GM18870 (cell line): Measurements from ENCODE around the gene LILRB3.

Source experiments
- ATAC-seq: cut with Tn5 transposase; IDR thresholded peaks from one replicate; pipeline ENCODE4 v1.9.1; 2021; ENCODE audit warnings: moderate library complexity; ENCODE audit not compliant: unreplicated experiment

Gene LILRB3

DNA sequence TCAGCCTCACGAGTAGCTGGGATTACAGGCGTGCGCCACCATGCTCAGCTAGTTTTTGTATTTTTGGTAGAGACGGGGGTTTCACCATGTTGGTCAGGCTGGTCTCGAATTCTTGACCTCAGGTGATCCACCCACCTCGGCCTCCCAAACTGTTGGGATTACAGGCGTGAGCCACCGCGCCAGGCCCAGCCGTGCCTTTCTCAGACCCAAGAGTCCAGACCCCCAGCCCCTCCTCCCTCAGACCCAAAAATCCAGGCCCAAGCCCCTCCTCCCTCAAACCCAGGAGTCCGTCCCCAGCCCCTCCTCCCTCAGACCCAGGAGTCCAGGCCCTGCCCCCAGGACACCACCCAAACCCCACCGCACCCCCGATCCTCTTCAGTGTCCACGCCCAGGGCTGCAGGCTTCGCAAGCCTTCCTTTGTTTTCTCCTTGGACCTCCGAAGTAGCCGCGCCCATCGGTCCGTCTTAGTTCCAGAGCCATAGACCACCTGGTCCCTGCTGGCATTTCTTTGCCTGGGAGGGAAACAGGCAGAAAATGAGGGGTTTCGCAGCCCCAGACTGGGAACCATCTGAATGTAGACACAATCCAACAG lies 53.6 kb downstream of the LILRB3 start:
- ATAC-seq, result no peak

DNA sequence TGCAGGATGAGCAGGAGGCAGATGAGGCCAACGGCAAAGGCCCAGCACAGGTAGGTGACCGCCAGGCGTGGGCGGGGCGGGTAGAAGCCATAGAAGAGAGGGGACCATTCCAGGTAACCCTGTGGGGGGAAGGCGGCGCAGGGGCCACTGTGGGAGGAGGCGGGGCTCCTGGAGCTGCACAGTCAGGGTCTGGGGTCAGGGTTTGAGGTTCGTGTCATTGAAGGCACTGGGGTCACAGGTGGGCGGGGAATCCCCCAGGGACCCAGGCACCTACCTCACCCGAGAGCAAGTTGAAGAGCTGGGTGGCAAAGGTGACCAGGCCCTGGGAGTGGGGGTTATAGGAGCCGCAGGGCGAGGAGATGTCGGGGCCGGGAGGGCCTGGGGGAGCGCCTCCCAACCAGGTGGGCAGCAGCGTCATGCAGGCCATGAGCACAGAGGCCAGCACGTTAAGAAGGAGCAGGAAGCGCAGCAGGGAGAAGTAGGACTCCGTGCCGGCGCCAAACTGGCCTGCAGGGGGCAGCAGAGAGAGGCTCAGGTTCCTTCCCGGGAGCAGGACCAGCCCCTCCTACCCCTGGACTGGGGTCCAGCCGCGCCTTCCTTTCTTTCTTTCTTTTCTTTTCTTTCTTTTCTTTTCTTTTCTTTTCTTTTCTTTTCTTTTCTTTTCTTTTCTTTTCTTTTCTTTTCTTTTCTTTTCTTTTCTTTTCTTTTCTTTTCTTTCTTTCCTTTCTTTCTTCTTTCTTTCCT lies 54.5 kb downstream of the LILRB3 start:
- no peak for ATAC-seq
